GM23248 (cell line): ENCODE data around the gene SV2B.

ENCODE experiments used
- EZH2 ChIP-seq: fragments of 200-600 bp; sonication (generic); IDR thresholded peaks from 2 replicates; pipeline ENCODE4 v1.6.1; 2018; ENCODE audit warnings: antibody characterized with exemption, mild to moderate bottlenecking; ENCODE audit not compliant: insufficient read depth, poor library complexity, severe bottlenecking
- EZH2phosphoT487 ChIP-seq: fragments of 200-600 bp; sonication (generic); IDR thresholded peaks from 2 replicates; pipeline ENCODE4 v1.6.1; 2018; ENCODE audit warnings: antibody characterized with exemption, moderate library complexity, mild to moderate bottlenecking, low read depth; ENCODE audit not compliant: insufficient read depth

DNA sequence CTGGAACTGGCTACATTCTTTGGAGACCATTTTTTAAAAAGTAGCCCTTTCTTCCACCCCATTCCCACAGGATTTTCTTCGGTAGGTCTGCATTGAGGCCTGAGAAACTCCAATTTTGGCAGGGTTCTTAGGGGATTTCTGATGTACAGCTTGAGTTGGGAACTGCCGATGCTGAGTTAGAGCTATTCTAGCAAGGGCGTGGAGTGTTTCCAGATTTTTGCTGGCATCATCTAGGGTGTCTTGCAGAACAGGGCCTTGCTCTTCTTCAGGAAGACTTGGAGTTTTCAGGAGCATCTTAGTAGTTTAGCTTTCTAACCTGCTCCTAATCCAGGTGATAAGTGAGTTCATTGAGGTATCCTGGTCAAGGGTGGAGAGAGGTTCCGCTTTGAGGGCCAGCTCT lies 41.0 kb downstream of the SV2B start:
- TF ChIP-seq EZH2, result no peak
- no peak for TF ChIP-seq EZH2phosphoT487
